Stimulated activated CD8-positive, alpha-beta memory T cell treated with anti-CD3 and anti-CD28 coated beads, Interleukin-7, amount 100 ng/mL, for 48 hours (primary cell): Measurements from ENCODE around the gene SHC4.

Experiments
- DNase-seq, 2 donors: peaks; one replicate each; pipeline ENCODE4 v3.0.0-alpha.2; 2020; ENCODE audit warnings: low read depth in 1 of 2; ENCODE audit errors: extremely low read depth in 1 of 2

The SHC4 gene

GRCh38 chr15:48889925-48890324 is 73.8 kb downstream of the SHC4 start:
- no peak for DNase-seq

- DNase-seq = no peak
Measured at GRCh38 chr15:48888836-48889235, 74.9 kb downstream of the SHC4 start.

GRCh38 chr15:48888191-48888590 is 75.5 kb downstream of the SHC4 start:
- peak; percentile 7 to 24 for DNase-seq

GRCh38 chr15:48887144-48887543 is 76.6 kb downstream of the SHC4 start:
- no peak for DNase-seq

- no peak for DNase-seq
Measured at GRCh38 chr15:48883699-48884098, 80.0 kb downstream of the SHC4 start.

- no peak for DNase-seq
Measured at GRCh38 chr15:48880070-48880634, 83.6 kb downstream of the SHC4 start.

- peak; percentile 88 to 89 for DNase-seq
Measured at GRCh38 chr15:48877630-48878595, 85.8 kb downstream of the SHC4 start, which contains the start of gene EID1. TSS of gene EID1 (plus strand) at chr15:48878134. CDS start at chr15:48878177, 43 bp downstream.

- no peak for DNase-seq
Measured at GRCh38 chr15:48876057-48876456, 87.7 kb downstream of the SHC4 start.

GRCh38 chr15:48875241-48875960 is 88.3 kb downstream of the SHC4 start:
- no peak for DNase-seq

GRCh38 chr15:48872632-48873031 is 91.1 kb downstream of the SHC4 start:
- DNase-seq = no peak

GRCh38 chr15:48871542-48871941 is 92.2 kb downstream of the SHC4 start:
- no peak for DNase-seq

- no peak for DNase-seq
Measured at GRCh38 chr15:48869966-48870365, 93.8 kb downstream of the SHC4 start.

GRCh38 chr15:48868536-48868935 is 95.2 kb downstream of the SHC4 start:
- DNase-seq = no peak

- no peak for DNase-seq
Measured at GRCh38 chr15:48868023-48868422, 95.7 kb downstream of the SHC4 start.

GRCh38 chr15:48866141-48866563 is 97.6 kb downstream of the SHC4 start:
- no peak for DNase-seq

GRCh38 chr15:48865370-48866079 is 98.2 kb downstream of the SHC4 start:
- no peak for DNase-seq

GRCh38 chr15:48862705-48863104 is 101.0 kb downstream of the SHC4 start:
- DNase-seq = no peak

GRCh38 chr15:48861813-48862431 is 101.8 kb downstream of the SHC4 start:
- DNase-seq = peak in 1 of 2 donors; percentile 16

- no peak for DNase-seq
Measured at GRCh38 chr15:48859426-48859825, 104.3 kb downstream of the SHC4 start.

- DNase-seq = no peak
Measured at GRCh38 chr15:48858401-48858800, 105.3 kb downstream of the SHC4 start.
